Measurements from ENCODE around the gene TIMM10B.

The TIMM10B gene

GRCh38 chr11:6473451-6474412 lies 7.6 kb upstream of the TIMM10B start, which contains the start of gene TRIM3:
TSS of gene TRIM3 (minus strand) at chr11:6473941. CDS start at chr11:6465695, 8,246 bp downstream.
- Histone ChIP-seq H3K27me3 (ENCODE audit: insufficient read depth, poor library complexity, severe bottlenecking) (no peaks in the 10 kb centered on the region), H3K4me3 (replicated peaks; ENCODE audit: insufficient read depth, low read length) (peak within 1 kb of the TSS; percentile 60), H3K27ac (replicated peaks) (no peak within 1 kb of the TSS)
- DNase-seq (ENCODE audit: low read depth in 1 of 2, low spot score in 1 of 2): peak; percentile 42 to 54
- TF ChIP-seq POLR2AphosphoS5 (IDR thresholded peaks at IDR 0.05; ENCODE audit: low read depth) (no peak), SPI1 (IDR thresholded peaks at IDR 0.05; ENCODE audit: borderline replicate concordance, low read depth) (no peak), GABPA (IDR thresholded peaks at IDR 0.05; ENCODE audit: low read depth) (no peak)
- TF ChIP-seq, protein P1, sequence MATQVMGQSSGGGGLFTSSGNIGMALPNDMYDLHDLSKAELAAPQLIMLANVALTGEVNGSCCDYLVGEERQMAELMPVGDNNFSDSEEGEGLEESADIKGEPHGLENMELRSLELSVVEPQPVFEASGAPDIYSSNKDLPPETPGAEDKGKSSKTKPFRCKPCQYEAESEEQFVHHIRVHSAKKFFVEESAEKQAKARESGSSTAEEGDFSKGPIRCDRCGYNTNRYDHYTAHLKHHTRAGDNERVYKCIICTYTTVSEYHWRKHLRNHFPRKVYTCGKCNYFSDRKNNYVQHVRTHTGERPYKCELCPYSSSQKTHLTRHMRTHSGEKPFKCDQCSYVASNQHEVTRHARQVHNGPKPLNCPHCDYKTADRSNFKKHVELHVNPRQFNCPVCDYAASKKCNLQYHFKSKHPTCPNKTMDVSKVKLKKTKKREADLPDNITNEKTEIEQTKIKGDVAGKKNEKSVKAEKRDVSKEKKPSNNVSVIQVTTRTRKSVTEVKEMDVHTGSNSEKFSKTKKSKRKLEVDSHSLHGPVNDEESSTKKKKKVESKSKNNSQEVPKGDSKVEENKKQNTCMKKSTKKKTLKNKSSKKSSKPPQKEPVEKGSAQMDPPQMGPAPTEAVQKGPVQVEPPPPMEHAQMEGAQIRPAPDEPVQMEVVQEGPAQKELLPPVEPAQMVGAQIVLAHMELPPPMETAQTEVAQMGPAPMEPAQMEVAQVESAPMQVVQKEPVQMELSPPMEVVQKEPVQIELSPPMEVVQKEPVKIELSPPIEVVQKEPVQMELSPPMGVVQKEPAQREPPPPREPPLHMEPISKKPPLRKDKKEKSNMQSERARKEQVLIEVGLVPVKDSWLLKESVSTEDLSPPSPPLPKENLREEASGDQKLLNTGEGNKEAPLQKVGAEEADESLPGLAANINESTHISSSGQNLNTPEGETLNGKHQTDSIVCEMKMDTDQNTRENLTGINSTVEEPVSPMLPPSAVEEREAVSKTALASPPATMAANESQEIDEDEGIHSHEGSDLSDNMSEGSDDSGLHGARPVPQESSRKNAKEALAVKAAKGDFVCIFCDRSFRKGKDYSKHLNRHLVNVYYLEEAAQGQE (IDR thresholded peaks at IDR 0.05; ENCODE audit: insufficient replicate concordance, low read depth): no peak

GRCh38 chr11:6474413-6474792 lies 6.9 kb upstream of the TIMM10B start:
- H3K27me3 ChIP-seq (ENCODE audit: insufficient read depth, poor library complexity, severe bottlenecking): no peaks in the 10 kb centered on the region
- H3K27ac ChIP-seq (replicated peaks): no peak overlapping the region
- DNase-seq (ENCODE audit: low read depth in 1 of 2, low spot score in 1 of 2): no peak
- no peak overlapping the region for H3K4me3 ChIP-seq (replicated peaks; ENCODE audit: insufficient read depth, low read length)
- TF ChIP-seq SPI1 (IDR thresholded peaks at IDR 0.05; ENCODE audit: borderline replicate concordance, low read depth) (no peak), GABPA (IDR thresholded peaks at IDR 0.05; ENCODE audit: low read depth) (no peak), POLR2AphosphoS5 (IDR thresholded peaks at IDR 0.05; ENCODE audit: low read depth) (no peak)
- TF ChIP-seq, protein P2, sequence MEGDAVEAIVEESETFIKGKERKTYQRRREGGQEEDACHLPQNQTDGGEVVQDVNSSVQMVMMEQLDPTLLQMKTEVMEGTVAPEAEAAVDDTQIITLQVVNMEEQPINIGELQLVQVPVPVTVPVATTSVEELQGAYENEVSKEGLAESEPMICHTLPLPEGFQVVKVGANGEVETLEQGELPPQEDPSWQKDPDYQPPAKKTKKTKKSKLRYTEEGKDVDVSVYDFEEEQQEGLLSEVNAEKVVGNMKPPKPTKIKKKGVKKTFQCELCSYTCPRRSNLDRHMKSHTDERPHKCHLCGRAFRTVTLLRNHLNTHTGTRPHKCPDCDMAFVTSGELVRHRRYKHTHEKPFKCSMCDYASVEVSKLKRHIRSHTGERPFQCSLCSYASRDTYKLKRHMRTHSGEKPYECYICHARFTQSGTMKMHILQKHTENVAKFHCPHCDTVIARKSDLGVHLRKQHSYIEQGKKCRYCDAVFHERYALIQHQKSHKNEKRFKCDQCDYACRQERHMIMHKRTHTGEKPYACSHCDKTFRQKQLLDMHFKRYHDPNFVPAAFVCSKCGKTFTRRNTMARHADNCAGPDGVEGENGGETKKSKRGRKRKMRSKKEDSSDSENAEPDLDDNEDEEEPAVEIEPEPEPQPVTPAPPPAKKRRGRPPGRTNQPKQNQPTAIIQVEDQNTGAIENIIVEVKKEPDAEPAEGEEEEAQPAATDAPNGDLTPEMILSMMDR (IDR thresholded peaks at IDR 0.05; ENCODE audit: insufficient read depth, low read length): no peak
- TF ChIP-seq, protein P1 (IDR thresholded peaks at IDR 0.05; ENCODE audit: insufficient replicate concordance, low read depth): no peak

GRCh38 chr11:6474806-6475500 lies 6.3 kb upstream of the TIMM10B start:
- no peak overlapping the region for H3K4me3 ChIP-seq (replicated peaks; ENCODE audit: insufficient read depth, low read length)
- no peak overlapping the region for H3K27ac ChIP-seq (replicated peaks)
- no peaks in the 10 kb centered on the region for H3K27me3 ChIP-seq (ENCODE audit: insufficient read depth, poor library complexity, severe bottlenecking)
- no peak for DNase-seq (ENCODE audit: low read depth in 1 of 2, low spot score in 1 of 2)
- TF ChIP-seq, protein P1 (IDR thresholded peaks at IDR 0.05; ENCODE audit: insufficient replicate concordance, low read depth): no peak
- TF ChIP-seq POLR2AphosphoS5 (IDR thresholded peaks at IDR 0.05; ENCODE audit: low read depth): no peak
- TF ChIP-seq SPI1 (IDR thresholded peaks at IDR 0.05; ENCODE audit: borderline replicate concordance, low read depth): no peak
- TF ChIP-seq GABPA (IDR thresholded peaks at IDR 0.05; ENCODE audit: low read depth): no peak
